ENCODE measurements around the gene ETS2.

ETS2 gene

DNA sequence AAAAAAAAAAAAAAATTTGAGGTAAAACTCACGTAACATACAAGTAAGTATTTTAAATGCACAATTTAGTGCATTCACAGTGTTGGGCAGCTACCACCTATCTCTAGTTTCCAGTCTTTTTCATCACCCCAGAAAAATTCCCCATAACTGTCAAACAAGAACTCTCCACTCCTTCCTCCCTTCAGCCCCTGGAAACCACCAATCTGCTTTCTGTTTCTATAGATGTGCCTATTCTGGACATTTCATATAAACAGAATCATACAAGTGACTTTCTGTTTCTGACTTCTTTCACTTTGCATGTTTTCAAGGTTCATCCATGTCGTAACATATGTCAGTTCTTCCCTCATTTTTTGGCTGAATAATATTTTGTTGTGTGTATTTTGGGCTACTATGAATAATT lies 24.9 kb upstream of the ETS2 start:
- no peak for DNase-seq

DNA sequence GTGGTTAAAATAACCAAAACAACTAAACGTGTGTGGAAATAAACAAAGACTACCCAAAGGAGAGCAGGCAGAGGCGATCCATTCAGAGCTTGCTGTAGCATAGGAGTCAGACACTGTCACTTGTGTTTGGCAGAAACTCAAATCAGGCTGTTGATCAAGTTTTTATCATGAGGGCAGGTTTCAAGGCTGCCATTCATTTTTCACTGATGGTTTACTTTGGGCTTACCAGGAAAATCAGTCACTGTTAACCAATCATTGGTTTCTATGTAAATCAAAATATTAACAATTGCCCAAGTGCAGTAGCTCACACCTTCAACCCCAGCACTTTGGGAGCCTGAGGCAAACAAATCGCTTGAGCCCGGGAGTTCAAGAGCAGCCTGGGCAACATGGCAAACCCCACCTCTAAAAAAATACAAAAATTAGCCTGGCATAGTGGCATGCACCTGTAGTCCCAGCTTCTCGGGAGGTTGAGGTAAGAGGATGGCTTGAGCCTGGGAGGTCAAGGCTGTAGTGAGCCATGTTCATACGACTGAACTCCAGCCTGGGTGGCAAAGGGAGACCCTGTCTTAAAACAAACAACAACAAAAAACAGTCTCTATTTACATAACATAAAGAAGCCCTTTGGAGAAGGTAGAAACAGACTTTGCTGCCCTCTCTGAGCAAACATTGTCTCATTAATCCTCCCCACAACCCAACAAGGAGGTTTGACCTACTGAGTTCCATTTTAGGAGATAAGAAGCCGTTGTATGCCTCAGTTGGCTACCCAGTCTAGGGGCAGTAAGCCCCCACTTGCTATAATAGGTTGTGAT lies 21.1 kb upstream of the ETS2 start:
- no peak for DNase-seq

DNA sequence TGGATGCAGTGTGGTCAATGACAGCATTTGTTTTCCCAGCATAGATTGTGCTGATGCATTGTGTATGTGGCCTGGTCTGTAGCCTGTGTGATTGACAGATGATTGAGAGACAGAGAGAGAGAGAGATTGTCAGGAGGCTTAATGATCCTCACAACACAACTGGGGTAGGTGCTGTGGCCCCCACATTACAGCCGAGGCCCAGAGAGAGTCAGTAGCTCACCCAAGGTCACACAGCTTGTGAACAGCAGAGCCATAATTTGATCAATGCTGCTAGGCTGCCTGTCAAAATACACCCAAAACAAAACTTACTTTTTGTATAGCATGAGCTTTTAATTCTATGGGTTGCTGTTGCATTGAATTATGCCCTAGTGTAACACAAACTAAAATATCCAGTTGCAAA lies 20.2 kb upstream of the ETS2 start:
- no peak for DNase-seq

DNA sequence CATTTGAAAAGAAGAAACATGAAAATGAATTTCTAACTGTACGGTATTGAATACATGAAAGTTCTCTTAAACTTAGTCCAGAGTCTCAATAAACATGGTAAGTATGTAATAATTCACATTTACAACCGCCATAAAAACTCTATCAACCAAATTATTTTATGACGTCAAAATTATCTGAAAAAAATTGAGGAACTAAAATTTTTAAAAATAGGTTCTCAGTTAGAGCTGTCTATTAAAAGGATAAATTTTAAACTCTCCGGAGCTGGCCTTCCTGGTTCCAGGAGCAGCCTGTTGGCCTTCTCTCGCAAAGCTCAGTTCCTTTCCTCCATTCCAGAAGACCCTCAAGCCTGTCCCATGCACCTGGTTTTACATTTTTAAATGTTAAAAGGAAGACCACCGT lies 18.7 kb upstream of the ETS2 start:
- no peak for DNase-seq

DNA sequence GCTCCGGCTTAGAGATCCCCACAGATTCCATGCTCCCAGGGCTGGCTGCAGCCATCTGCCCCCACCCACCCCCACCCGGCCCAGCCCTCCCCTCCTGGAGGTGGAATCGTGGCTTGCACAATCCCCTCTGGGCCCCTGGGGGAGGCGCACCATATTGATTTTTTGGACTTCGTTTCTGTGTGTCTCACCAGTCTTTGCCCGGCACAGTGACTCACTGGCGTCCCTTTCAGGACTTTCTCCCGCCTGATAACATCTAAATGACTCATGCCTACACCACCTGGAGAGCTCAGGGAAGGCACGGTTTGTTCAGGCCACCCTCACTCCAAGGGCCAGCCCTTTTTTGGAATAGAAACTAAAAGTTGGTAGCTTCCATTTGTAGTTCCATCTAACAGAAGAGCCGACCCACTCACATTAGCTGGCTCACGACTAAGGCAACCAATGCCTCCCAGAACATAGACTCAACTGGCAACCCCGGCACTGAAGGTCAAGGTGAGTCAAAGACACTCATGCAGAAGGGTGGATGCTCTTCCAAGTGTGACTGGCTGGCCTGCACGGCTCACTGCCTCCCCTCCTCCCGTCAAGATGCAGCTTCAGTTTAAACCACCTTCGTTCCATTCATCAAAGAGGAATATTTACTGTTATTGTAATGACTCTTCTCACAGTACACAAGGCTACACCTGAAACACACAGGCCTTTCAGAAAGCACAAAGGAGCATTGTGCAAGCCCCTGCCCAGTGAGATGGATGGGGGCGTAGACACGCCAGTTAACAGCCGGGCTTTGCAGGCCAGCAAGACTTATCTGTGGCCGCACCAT lies 18.1 kb upstream of the ETS2 start:
- peak; percentile 16 for DNase-seq

DNA sequence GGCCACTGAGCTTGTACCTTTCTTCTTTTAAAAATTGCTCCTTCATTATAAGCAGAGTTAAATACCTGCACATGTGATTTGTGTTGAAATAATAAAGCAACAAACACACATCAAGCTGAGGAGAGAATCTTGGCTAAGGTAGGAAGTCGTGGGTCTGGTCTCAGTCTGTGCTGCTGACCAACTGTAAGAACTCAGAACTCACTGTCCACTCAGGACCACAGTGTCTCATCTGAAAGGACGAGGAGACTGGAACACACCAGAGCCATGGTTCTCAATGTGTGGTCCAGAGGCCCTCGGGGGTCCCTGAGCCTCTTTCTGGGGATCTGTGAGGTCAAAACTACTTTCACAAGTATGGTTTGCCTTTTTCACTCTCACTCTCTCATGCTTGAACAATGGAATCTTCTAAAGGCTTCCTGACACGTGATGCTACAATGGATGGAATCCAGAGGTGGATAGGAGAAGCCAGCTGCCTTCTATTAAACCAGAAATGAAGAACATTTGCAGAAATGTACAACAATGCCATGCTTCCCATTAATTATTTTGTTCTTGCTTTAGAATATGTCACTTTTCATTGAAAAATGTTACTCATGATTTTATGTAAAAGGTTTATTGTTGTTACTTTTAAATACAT lies 17.3 kb upstream of the ETS2 start:
- DNase-seq, result no peak

DNA sequence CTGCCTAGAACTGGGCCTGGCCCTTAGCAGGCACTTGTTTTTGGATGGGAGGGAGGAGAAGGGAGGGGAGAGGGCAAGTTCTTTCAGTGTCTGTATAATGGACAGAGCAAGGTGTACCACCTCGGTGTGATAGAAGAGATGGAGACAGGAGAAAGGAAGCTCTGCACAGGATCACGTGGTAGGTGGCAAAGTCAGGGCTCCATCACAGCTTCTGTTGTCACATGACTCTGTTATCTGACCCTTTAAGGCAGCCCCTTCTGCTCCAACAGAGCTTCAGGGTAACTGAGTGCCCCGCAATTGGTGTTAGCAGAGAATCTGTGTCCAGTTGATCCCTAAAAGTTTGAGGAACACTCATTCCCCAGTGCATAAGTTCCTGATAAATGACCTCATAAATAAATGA lies 16.5 kb upstream of the ETS2 start:
- DNase-seq, result no peak

DNA sequence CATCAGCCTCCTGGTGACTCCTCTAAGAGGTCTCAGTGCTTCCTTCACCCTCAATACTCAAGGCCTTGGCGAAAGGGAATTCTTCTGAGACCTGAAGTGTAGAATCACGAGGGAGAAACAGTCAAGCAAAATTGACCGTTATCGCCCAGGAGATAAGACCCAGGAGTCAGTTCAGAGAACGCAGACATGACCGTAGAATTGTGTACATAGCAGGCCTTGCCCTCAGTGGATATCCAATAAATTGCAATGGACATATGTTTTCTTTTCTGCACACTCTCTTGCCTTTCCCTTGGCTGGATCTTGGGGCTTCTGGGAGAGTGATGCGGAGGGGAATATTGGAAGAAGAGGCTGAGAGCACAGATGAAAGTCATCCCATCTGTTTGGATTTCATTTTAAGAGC lies 15.7 kb upstream of the ETS2 start:
- DNase-seq, result no peak

DNA sequence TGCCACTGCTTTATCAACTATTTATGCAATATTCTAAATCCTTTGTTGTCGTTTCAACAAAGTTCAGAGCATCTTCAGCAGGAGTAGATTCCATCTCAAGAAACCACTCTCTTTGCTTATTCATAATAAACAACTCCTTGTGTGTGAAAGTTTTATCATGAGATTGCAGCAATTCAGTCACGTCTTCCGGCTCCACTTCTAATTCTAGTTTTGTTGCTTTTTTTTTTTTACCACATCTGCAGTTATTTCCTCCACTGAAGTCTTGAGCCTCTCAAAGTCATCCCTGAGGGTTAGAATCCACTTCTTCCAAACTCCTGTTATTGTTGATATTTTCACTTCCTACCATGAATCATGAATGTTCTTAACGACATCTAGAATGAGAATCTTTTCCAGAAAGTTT lies 14.8 kb upstream of the ETS2 start:
- DNase-seq, result no peak

DNA sequence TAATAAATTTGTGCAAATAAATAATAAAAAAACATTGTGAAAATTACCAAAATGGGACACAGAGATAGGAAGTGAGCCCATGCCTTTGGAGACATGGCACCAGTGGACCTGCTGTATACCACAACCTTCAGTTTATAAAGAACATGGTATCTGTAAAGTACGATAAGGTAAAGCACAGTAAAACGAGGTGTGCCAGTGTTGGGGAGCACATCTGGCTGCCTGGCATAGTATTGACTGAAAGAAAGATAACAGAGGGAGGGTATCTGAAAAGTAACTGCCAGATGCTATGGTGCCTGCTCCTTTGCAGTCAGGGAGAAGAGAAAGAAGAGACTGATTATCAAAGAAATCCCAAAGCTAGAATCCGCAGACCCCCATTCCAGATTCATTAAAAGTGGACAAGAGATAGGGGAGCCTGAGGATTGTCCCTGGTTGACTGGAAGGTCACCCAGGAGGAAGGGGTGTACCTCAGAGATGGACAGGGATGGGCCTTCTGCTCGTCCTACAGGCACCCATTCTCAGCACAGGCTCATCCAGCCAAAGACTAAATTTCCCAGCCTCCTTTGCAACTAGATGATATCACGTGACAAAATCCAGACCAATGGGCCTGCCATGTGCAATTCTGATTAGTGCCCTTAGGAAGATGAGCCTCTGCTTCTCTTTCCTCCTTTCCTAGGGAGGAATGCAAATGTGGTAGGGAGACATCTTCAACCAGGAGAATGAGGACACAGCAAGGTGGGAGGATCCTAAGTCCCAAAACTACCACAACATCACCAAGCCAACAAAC lies 12.9 kb upstream of the ETS2 start:
- DNase-seq, result no peak

DNA sequence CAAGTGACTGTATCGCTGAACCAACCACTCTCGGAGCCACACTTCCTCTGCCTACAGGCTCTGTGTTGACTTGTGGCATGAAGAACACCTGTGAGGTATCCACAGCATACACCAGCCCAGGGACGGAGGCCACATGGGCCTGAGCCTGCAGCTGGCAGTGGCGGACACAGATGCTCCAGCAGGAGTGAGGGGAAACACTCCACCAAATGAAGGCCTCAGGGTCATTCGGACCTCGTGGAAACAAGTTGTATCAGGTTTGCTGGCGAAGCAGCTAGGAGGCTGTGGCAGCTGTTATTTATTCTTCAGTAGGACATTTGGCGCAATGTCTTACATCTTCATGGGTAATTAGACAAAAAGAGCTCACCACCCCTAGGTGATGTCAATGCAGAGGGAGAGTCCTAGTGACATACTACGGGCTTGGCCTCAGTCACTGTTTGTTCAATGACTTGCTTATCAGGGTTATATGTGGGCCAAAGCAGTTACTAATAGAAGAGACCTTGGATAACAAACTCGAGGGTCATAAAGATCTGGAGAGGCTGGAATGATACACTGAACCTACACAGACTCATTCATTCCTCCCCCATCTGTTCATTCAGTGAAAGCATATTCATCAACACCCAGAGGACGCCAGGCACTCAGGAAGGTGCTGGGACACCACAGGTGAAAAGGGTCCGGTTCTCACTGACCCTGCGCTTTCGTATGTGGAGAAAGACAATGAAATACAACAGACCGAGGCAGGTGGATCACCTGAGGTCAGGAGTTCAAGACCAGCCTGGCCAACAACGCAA lies 11.6 kb upstream of the ETS2 start:
- no peak for DNase-seq

DNA sequence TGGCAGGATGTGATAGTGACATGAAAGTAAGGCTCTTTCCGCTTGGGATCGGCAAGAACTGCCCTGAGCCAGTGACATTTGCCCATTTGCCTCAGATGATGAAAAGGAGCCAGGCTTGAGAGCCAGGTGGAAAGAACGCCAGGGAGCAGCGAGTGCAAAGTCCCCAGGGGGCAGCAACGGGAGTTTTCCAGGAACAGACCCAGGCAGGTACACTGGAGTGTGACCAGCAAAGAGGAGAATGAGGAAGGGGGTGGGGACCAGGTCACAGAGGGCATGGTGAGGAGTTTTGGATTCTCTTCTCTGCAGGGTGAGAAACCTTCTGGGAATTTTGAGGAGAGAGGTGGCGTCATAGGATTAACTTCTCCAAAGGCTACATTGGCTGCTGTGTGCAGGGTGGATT lies 10.8 kb upstream of the ETS2 start:
- DNase-seq, result no peak

DNA sequence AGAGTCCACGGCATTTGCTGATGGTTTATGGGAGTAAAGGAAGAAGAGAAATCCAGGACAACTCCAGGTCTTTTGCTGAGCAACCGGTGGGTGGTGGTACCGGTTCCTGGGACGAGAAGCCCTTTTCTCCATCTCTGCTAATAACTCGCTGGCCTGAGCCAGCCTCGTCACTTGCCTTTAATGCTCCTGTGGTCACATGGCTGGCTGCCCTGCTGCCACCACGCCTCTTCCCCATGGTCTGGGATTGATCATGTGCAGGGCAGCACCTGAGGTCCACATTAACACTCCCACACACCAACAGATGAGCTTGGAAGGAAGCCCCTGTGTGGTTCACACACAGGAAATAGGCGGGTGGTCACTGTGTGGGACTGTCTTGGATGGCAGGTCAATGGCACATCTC lies 10.3 kb upstream of the ETS2 start:
- DNase-seq, result no peak

DNA sequence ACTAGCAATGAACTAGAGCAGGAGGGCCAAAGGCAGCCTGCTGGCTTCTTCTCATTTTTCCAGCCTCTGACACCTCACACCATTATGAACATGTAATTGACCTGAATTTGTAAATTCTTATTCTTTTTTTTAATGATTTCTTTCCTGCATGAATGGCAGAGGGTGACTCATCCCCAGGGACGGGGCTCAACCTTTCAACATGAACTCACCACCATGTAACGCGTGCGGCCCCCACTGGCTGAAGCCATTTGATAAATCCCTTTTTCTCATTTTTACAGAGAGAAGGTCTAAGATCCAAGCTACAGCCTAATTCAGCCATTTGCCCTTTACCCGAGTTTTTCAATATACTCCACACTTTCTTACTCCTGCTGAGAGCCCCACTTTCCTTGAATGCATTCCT lies 9.3 kb upstream of the ETS2 start:
- DNase-seq, result no peak

DNA sequence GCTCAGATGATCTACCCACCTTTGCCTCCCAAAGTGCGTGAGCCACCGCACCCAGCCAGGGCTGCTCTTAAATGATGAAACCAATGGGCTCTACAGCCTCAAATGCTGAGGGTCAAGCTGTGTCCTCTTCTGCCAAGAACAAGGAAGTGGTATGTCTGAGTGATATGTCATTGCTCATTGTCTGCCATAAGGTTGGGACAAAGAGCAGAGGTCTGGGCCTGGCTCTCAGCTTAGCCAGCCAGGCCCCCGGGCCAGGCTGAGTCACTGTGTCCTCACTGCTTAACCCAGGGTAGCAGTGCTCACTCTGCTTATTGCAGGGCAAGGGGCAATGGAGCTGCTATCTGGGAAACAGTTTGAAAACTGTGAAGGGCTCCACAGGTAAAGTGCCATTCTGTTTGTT lies 8.3 kb upstream of the ETS2 start:
- DNase-seq, result no peak

DNA sequence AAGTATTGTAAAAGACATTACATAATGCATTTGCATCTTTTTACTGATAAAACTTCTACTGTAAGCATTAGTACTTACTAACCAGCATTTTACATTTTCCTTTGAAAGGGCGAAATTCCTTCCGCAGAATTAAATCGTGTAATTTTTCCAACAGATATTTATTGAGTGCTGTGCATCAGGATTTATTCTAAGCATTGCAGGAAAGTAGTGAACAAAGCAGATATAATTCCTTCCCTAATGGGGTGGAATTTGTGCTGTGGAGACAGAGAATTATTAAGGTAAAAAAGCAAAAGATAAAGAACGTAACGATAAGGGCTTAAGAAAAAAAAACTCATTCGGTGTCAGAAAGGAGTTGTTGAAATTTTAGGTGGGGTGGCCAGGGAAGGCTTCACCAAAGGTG lies 7.6 kb upstream of the ETS2 start:
- no peak for DNase-seq

DNA sequence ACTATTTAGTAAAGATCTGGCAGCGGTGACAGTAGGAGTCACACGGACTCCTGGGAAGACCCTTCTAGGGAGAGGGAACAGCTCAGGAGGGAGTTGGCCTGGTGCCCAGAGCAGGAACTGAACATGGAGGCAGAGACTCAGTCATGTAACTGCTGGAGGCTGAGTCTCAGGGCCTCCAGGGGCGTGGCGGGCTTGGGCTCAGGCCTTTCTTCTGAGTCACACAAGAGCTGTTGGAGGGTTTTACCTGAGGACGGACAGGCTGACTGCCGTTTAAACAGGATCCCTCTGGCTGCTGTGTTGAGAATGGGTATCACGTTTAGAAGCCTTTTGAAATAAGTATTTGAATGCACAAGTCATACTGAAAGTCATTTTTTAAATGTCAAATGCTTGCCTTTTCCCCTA lies 7.2 kb upstream of the ETS2 start:
- peak; percentile 60 for DNase-seq

DNA sequence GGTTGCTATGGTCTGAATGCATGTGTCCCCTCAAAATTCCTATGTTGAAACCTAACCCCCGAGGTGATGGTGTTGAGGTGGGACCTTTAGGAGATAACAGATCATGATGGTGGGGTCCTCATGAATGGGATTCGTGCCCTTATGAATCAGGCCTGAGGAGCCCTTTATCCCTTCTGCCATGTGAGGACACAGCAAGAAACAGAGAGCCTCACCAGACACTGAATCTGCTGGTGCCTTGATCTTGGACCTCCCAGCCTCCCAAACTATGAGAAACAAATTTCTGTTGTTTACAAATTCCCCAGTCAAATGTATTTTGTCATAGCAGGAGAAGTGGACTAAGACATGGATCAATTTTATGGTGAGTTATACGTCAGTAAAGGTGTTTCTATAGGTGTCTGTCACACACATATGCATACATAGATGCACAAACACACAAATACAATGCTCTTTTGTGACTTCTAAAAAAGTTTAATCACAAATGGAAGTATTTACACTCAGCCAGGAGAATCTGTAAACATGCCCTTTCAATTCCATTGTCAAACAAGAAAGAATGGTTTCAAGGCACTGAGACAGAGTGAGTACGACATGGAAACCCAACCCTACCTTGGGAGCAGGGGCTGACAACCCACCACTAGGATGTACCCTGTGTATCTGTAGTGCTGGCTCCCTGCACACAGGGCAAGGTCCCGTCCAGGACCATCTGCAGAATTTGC lies 5.5 kb upstream of the ETS2 start:
- no peak for DNase-seq

DNA sequence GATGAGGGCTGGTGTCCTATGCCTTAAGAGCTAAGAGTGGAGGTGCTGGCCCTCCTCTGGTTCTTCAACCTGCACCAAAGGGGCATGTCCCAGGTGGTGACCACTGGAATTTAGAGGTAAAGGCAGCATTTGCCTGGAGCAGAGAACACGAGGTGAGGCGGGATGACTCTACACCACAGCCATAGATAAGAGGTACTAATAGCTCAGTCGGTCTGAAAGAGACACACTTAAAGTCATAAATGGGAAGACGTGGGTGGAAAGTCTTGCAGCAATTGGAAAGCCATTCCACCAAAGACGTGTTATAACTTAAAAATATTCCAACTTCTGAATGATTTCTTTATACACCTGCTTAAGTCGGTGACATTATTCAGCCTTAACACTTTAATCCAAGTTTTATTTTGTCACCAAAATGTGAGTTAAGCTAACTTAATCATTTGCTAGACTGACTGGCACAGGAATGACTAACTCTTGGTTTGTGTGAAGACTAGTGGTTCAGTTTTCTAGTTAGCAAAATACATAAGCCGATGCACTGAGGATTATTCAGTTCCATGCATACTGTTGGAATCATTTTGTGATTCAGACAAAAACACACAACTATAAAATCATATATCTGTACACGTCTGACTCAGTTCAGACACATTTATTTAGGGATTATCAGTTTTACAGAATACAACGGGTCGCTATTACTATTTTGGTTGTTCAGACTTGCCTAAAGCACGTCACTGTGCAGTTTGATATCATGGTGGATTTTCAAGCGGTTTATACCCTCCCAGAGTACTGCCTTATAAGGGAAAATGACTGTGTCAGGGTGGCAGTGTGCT lies 4.6 kb upstream of the ETS2 start:
- no peak for DNase-seq
